Keratinocyte (primary cell): Measurements from ENCODE around the gene EFNA1. TPM values are rescaled to one million over a fixed set of nuclear protein-coding genes. Genes with fewer than 3 reads are reported as not detected.

ENCODE experiments used
- DNase-seq: peaks from one replicate; pipeline ENCODE4 v3.0.0-alpha.2; 2011; ENCODE audit warnings: low read depth, missing footprints, low spot score
- FAIRE-seq: peaks from 2 replicates; lab custom pipeline; 2011; peaks lifted over from hg19 to GRCh38; lab: Jason Lieb, UNC
- H2AFZ ChIP-seq: 2 replicates; pipeline ENCODE4 v1.6.0; 2012; ENCODE audit warnings: low read length, control low read depth, inconsistent platforms; ENCODE audit not compliant: control insufficient read depth
- H3K27ac ChIP-seq: 2 replicates; pipeline ENCODE4 v1.5.1; 2011; ENCODE audit warnings: low read length; ENCODE audit not compliant: control insufficient read depth, insufficient read depth
- H3K27me3 ChIP-seq: 3 replicates; pipeline ENCODE4 v1.6.0; 2011; ENCODE audit warnings: low read length; ENCODE audit not compliant: control insufficient read depth, insufficient read depth; ENCODE audit errors: extremely low read depth
- H3K36me3 ChIP-seq, 2 experiments: 2 replicates in 1 of 2; 3 replicates in 1 of 2; pipeline ENCODE4 v1.5.1; 2011; ENCODE audit warnings: low read length in 2 of 2, mild to moderate bottlenecking in 1 of 2; ENCODE audit not compliant: control insufficient read depth in 2 of 2, insufficient read depth in 2 of 2; ENCODE audit errors: extremely low read depth in 1 of 2
- H3K4me1 ChIP-seq: 3 replicates; pipeline ENCODE4 v1.5.1; 2011; ENCODE audit warnings: low read length; ENCODE audit not compliant: control insufficient read depth, insufficient read depth; ENCODE audit errors: extremely low read depth
- H3K4me2 ChIP-seq: 3 replicates; pipeline ENCODE4 v1.6.0; 2011; ENCODE audit warnings: low read depth, low read length; ENCODE audit not compliant: control insufficient read depth, insufficient read depth; ENCODE audit errors: extremely low read depth
- H3K4me3 ChIP-seq, 3 experiments: fragments of 200-600 bp in 1 of 3; sonication (generic) in 1 of 3; 2 replicates in 2 of 3; 3 replicates in 1 of 3; pipeline ENCODE4 v1.5.1; 2011 to 2016; ENCODE audit warnings: low read length in 3 of 3, mild to moderate bottlenecking in 3 of 3, control low read depth in 2 of 3, inconsistent platforms in 1 of 3, low read depth in 1 of 3, mixed read lengths in 1 of 3, mixed run types in 1 of 3, moderate library complexity in 1 of 3; ENCODE audit not compliant: control insufficient read depth in 2 of 3, insufficient read depth in 2 of 3; ENCODE audit errors: extremely low read depth in 1 of 3
- H3K79me2 ChIP-seq: 2 replicates; pipeline ENCODE4 v1.6.0; 2012; ENCODE audit warnings: low read length; ENCODE audit not compliant: control insufficient read depth, insufficient read depth
- H3K9ac ChIP-seq: 3 replicates; pipeline ENCODE4 v1.6.0; 2011; ENCODE audit warnings: low read length; ENCODE audit not compliant: control insufficient read depth, insufficient read depth; ENCODE audit errors: extremely low read depth
- H3K9me1 ChIP-seq: 3 replicates; pipeline ENCODE4 v1.6.0; 2011; ENCODE audit warnings: low read length; ENCODE audit not compliant: control insufficient read depth, insufficient read depth; ENCODE audit errors: extremely low read depth
- H3K9me3 ChIP-seq: 2 replicates; pipeline ENCODE4 v1.5.1; 2012; ENCODE audit warnings: low read depth, low read length; ENCODE audit not compliant: control insufficient read depth
- H4K20me1 ChIP-seq: 3 replicates; pipeline ENCODE4 v1.6.0; 2011; ENCODE audit warnings: low read length; ENCODE audit not compliant: control insufficient read depth, insufficient read depth; ENCODE audit errors: extremely low read depth
- CTCF ChIP-seq, 3 experiments: IDR thresholded peaks in 1 of 3; conservative IDR thresholded peaks in 1 of 3; optimal IDR thresholded peaks in 1 of 3; 2 replicates in 2 of 3; 3 replicates in 1 of 3; pipeline versions ENCODE3 to v1.5.1; 2011; ENCODE audit warnings: low read length in 3 of 3, mild to moderate bottlenecking in 3 of 3, moderate library complexity in 2 of 3, control low read depth in 1 of 3, inconsistent platforms in 1 of 3; ENCODE audit not compliant: insufficient read depth in 2 of 3; ENCODE audit errors: extremely low read depth in 1 of 3
- EZH2 ChIP-seq: IDR thresholded peaks from one replicate; pipeline ENCODE4 v1.6.1; 2012; ENCODE audit warnings: inconsistent platforms, mild to moderate bottlenecking, low read length, moderate library complexity
- dilution Hi-C: fragments of 300-500 bp; cut with MboI; formaldehyde crosslinking; loops from one replicate; pipeline ENCODE4 v1.7.0; 2020; ENCODE audit warnings: low sequenced_read_pairs; ENCODE audit not compliant: extremely low pct_ligation_motif_present
- polyA plus RNA-seq, 5 experiments: library from polyadenylated mRNA; depleted of rRNA in 3 of 5; stranded (reverse) in 3 of 5; stranded (forward) in 1 of 5; unstranded in 1 of 5; fragments of >200 nt; gene quantifications; 1 replicate in 1 of 5; 2 replicates in 3 of 5; 3 replicates in 1 of 5; pipeline versions ENCODE4 v1.2.1 to v1.2.3, GENCODE V29; 2011 to 2012; ENCODE audit warnings: missing spikeins in 2 of 5, low read depth in 1 of 5, low replicate concordance in 1 of 5

The EFNA1 gene
- polyA plus RNA-seq, 1 donor (not counting 4 experiments of a cell fraction or from before 2014, with no cell fraction given) = 77.5 TPM

GRCh38 chr1:155131285-155131684 lies 3.6 kb downstream of the EFNA1 start:
- Histone ChIP-seq H3K9me1 (peaks cover 5% of the 10 kb centered on the region), H3K27ac (peak overlapping the region; percentile 99), H3K27me3 (no peaks in the 10 kb centered on the region), H3K9me3 (no peaks in the 10 kb centered on the region), H3K4me3 (no peak overlapping the region), H3K9ac (peak overlapping the region; percentile 96), H4K20me1 (no peaks in the 10 kb centered on the region), H3K79me2 (peaks cover 38% of the 10 kb centered on the region), H3K4me2 (peak overlapping the region; percentile 98), H3K36me3 (peaks cover 22 to 34% of the 10 kb centered on the region in 2 experiments), H3K4me1 (peaks cover 52% of the 10 kb centered on the region), H2AFZ (no peak overlapping the region)
- no peak for DNase-seq
- no peak for FAIRE-seq
- TF ChIP-seq CTCF (optimal IDR thresholded peaks at IDR 0.05 in 1 of 3, IDR thresholded peaks at IDR 0.05 in 1 of 3, conservative IDR thresholded peaks at IDR 0.05 in 1 of 3; ENCODE audit: extremely low read depth in 1 of 3, insufficient read depth in 2 of 3, low read length in 3 of 3) = no peak
- TF ChIP-seq EZH2 = no peak
- dilution Hi-C loops = no loop called here

- H3K9ac ChIP-seq = peak overlapping the region; percentile 96
- no peaks in the 10 kb centered on the region for H3K9me3 ChIP-seq
- peak overlapping the region; percentile 98 for H3K4me2 ChIP-seq
- no peak overlapping the region for H3K27ac ChIP-seq
- H3K36me3 ChIP-seq = peaks cover 22 to 34% of the 10 kb centered on the region in 2 experiments
- DNase-seq (no peak), FAIRE-seq (no peak)
- H2AFZ ChIP-seq = no peak overlapping the region
- TF ChIP-seq EZH2 (no peak), CTCF (optimal IDR thresholded peaks at IDR 0.05 in 1 of 3, IDR thresholded peaks at IDR 0.05 in 1 of 3, conservative IDR thresholded peaks at IDR 0.05 in 1 of 3; ENCODE audit: extremely low read depth in 1 of 3, insufficient read depth in 2 of 3, low read length in 3 of 3) (no peak)
- peaks cover 49% of the 10 kb centered on the region for H3K4me1 ChIP-seq
- no peaks in the 10 kb centered on the region for H3K27me3 ChIP-seq
- H3K4me3 ChIP-seq = no peak overlapping the region
- H3K79me2 ChIP-seq = peaks cover 41% of the 10 kb centered on the region
- dilution Hi-C loops = no loop called here
- no peaks in the 10 kb centered on the region for H4K20me1 ChIP-seq
- H3K9me1 ChIP-seq = peaks cover 5% of the 10 kb centered on the region
Observed at GRCh38 chr1:155131856-155132255, 4.2 kb downstream of the EFNA1 start.
